Myocyte (in vitro differentiated cells): ENCODE results near the gene TCF3. TPM values are rescaled to one million over a fixed set of nuclear protein-coding genes. Genes with fewer than 3 reads are reported as not detected.
"Not testable (repeated sequence)": the region's sequence is repeated elsewhere in the genome, so short reads cannot be mapped to it uniquely, and the experiment has no call there.

Experiments
- DNase-seq: peaks from one replicate; pipeline ENCODE4 v3.0.0-alpha.2; 2012; ENCODE audit warnings: low read depth
- polyA plus RNA-seq: library from polyadenylated mRNA; unstranded; fragments of >200 nt; gene quantifications from one replicate; pipeline ENCODE4 v1.2.1, GENCODE V29; 2012; ENCODE audit warnings: missing spikeins
- total RNA-seq: library from RNA; depleted of rRNA; stranded (reverse); fragments of >200 nt; gene quantifications from 2 replicates; pipeline ENCODE4 v1.2.3, GENCODE V29; 2014

The TCF3 gene
- 124 and 141 TPM in 2 replicates for total RNA-seq
- 93.8 TPM for polyA plus RNA-seq

- peak; percentile 99 for DNase-seq
These were observed at the start of gene TCF3 for GRCh38 chr19:1652471-1653299. TSS of gene TCF3 (minus strand) at chr19:1652615. CDS start at chr19:1650248, 2,367 bp downstream.

DNA sequence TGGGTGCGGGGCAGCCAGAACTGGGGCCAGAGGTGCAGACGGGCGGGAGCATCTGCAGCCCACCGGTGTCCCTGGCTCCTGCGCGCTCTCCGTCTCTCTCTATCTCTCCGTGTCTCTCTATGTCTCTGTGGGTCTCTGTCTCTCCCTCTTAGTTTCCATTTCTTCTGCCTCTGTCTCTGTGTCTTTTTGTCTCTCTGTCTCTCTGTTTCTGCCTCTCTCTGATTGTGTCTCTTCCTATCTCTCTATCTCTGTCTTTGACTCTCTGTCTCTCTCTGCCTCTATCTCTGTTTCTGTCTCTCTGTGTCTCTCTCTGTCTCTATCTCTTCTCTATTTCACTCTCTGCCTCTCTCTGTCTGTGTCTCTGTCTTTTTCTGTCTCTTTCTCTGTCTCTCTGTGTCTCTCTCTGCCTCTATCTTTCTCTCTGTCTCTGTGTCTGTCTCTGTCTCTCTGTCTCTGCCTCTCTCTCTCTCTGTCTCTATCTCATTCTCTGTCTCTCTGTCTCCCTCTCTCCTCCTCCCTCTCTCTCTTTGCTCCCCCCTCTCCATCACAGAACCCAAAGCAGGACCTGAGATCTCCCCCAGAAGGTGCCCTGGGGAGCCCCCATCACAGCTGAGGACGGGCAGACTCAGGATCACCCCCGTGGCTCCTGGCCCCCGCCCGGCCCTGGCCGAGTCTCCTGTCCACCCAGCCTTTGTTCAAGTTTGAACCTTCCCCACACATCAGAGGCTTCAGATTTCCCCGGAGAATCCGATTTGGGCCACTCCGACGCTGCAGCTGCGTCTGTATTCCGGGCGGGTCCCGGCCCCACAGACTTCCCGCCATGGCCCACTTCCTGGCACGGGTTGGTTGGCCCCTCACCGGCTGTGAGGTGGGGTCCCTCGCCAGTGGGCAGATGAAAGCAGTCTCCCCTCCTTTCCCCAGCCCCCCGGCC is 48.6 kb upstream of the TCF3 start:
- no peak for DNase-seq

DNA sequence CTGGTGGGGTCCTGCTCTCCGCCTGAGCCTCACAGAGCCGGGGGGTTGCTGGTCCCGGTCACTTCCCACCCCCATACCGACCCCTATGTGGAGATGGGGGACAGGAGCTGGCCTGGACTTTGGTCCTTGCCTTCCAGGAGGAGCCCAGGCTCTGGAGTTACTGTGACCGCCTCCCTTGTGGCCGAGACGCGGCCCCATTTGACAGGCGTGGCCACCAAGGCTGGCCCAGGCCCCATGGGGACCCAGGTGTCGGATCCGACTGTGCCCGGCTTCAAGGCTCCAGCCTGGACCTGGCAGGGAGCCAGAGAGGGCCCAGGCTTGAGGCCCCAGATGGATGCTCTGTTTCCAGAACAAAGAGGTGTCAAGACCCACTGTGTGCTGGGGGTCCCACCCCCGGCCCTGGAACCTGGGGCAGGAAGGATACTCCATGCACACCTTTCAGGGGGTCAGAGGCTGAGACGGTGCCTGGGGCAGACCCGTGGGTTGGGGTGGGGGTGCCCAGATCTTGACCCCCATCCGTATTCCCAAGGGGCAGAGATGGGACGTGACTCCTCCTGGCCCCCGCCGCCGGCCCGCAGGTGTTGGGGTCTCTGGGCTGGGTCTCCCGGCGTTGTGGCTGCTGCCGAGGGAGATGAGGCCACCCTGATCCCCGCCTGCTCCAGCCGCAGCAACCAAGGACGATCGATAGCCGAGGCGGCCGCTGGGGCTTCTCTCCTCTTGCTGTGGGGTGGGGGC is 47.8 kb upstream of the TCF3 start:
- DNase-seq: no peak

GRCh38 chr19:1699386-1699785 is 47.0 kb upstream of the TCF3 start:
- no peak for DNase-seq

DNA sequence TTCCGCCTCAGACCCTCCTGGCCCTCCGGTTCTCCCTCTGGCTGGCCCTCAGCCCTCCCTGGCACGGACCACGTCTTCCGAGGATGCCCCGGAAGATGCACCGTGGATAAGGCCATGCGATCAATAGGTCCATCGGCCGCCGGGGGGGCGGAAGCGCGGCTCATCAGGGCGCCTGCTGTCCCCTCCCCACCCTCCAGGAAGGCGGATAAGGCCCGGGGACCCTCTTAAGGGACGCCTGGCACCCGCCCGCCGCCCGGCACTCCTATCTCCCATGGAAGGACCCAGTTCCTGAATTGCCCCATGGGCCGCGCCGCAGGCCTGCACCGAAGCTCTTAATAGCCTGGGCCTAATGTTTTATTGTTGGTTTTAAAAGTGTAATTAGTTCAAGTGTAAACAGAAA is 46.2 kb upstream of the TCF3 start:
- DNase-seq: no peak

GRCh38 chr19:1695481-1695880 is 43.1 kb upstream of the TCF3 start:
- not testable (repeated sequence) for DNase-seq

- DNase-seq: no peak
These were observed 39.3 kb upstream of the TCF3 start for GRCh38 chr19:1691589-1692290.

- DNase-seq: no peak
These were observed 38.4 kb upstream of the TCF3 start for GRCh38 chr19:1690699-1691307.

DNA sequence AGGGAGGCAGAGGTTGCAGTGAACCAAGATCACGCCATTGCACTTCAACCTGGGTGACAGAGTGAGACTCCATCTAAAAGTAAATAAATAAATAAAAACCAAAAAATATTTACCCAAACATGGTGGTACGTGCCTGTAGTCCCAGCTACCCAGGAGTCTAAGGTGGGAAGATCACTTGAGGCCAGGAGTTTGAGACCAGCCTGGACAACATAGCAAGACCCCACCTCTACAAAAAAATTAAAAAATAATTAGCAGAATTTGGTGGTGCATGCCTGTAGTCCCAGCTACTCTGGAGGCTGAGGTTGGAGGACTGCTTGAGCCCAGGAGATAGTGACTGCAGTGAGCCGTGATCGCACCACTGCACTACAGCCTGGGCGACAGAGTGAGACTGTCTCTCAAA is 33.4 kb upstream of the TCF3 start:
- DNase-seq: not testable (repeated sequence)

DNA sequence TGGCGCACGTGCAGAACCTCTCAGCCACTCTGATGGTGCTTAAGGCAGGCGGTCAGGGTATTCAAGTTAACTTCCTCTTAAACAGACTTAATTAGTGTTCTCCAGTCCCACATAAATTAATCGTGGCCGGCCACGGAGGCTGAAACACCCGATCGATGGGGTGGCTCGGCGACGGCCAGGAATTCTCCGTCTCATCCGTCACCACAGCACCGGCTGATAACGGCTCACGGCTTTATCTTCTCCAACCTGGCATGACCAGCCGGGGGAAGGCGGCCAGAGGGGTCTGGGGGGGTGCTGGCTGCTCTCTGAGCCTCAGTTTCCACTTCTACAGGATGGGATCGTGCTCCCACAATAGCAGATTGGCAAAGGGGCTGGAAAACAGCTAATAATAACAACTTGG is 32.6 kb upstream of the TCF3 start:
- DNase-seq: no peak

DNA sequence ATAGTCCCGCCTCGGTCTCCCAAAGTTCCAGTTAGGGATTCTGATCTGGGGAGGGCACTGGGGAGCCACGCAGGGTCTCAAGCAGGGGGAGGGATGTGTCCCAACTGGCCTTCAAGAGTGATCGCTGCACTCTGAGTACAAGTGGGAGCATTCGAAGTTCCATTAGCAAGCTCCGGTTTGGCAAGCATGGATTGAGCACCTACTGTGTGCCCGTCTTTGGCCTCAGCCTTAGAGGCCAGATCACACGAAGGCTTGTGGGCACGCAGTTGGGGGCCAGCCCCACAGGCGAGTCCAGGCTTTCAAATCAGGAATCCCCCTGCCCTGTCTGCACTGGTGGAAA is 32.1 kb upstream of the TCF3 start:
- DNase-seq: no peak

DNA sequence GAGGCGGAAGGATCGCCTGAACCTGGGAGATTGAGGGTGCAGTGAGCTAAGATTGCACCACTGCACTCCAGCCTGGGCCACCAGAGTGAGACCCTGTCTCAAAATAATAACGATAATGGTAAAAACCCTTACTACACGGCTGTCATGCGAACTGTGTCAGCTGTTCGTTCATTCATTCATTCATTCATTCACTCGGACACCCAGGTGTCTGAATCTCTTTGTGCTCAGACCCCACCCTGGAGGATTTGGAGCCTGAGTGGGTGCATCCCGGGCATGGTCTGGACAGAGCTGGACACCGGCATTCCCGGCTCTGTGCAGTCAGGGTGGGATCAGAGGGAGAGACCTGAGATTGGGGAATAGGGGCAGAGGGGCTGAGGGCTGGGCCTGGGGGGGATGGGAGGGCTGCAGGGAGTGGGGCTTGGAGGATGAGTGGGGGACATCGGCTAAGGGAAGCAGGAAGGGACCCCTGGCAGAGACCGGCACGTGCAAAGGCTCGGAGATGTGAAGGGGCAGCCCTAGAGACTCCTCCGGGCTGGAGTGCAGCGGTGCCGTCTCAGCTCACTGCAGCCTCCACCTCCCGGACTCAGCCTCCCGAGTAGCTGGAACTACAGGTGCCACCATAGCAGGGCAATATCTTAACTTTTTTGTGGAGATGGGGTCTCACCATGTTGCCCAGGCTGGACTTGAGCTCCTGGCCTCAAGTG is 31.6 kb upstream of the TCF3 start:
- DNase-seq: no peak

DNA sequence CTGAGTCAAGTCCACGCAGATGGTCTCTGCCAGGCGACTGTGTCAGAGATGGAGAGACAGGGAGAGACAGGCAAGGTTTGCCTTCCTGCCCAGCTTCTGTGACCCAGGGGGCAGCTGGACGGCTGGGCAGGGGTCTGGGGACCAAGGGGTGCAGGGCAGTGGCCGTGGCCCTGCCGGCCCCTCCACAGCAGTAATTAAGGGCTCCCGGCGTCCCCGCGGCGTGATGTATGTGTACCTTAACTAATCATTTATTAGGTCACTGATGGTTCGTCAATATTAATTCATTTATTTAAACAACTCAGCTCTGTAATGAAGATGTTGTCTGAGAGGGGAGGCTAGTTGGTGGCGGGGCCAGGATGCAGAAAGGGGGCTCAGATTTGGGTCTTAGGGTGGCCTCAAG is 28.6 kb upstream of the TCF3 start:
- DNase-seq: no peak

DNA sequence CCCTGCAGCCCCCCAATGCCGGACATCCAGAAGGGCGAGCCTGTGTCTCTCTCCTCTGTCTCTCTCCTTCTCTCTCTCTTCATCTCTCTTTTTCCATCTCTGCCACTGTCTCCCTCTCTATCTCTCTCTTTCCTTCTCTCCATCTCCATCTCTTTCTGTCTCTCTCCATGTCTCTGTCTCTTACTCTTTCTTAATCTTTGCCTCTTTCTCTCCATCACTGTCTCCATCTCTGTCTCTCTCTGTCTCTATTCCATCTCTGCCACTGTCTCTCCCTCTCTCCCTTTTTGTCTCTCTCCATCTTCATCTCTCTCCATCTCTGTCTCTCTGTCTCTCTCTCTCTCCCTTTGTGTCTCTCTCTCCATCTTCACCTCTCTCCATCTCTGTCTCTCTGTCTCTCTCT is 25.7 kb upstream of the TCF3 start:
- DNase-seq: no peak

GRCh38 chr19:1676351-1677266 is 24.2 kb upstream of the TCF3 start:
- no peak for DNase-seq

GRCh38 chr19:1675633-1676350 is 23.4 kb upstream of the TCF3 start:
- no peak for DNase-seq

- DNase-seq: no peak
These were observed 21.9 kb upstream of the TCF3 start for GRCh38 chr19:1674293-1674679.

DNA sequence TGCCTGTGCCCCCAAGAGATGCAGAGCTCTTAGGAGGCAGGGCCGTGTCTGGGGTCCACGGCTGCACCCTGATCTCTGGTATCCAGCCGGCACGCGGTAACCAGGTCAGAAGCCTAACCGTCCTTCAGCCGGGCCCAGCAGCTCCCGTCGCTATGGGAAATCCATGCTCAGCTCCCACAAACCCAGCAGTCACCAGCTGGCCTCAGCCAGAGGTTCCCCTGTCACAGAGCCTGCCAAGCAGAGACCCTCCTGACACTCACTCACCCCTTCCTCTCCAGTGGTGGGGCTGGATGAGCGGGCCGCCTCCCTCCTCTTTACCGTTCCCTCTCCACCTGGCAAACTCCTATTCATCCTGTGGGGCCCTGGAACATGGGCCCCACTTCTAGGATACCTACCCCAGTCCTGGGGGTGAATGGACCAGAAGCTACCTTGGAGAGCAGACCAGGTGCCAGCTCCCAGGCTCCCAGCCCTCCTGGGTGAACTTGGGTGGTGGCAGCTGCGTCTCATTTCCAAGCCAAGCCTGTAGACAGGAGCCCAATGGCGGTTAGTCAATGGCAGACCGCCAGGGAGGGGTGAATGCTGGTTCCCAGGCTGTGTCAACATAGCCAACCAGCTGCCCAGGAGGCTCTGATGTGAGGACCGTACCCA is 21.4 kb upstream of the TCF3 start:
- peak; percentile 38 for DNase-seq
